ENCODE results near the gene SGCE.

- TF ChIP-seq CTCF (IDR thresholded peaks at IDR 0.05) (no peak), POLR2A (IDR thresholded peaks at IDR 0.05) (no peak)
Measured at GRCh38 chr7:94683066-94683465, 27.1 kb upstream of the SGCE start.

Data from testis (tissue), 2 donors.